ENCODE measurements around the gene MEF2A.

MEF2A gene

DNA sequence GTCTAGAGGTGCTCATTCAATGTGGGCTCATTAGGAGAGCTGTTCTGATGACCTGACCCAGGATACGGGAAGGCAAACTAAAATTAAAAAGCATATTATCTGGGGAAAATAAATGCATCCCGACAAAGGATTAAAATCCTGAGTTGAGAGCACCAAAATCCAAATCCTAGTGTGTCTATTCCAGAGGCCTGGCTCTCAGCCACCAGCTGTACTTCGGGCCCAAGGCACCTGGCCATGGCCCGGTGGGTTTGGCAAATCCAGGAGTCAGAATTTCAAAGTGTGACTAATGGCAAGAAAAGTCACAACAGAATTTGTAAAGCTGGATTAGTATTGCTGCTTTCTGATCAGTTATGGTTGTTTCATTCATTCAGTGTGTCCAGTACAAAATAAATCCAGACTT is 170.1 kb downstream of the MEF2A start:
- DNase-seq: no peak
- peaks cover 28% of the 10 kb centered on the region for H3K4me1 Mint-ChIP-seq

GRCh38 chr15:99736702-99737101 is 170.9 kb downstream of the MEF2A start:
- Mint-ChIP-seq H3K9me3 (peaks cover 4% of the 10 kb centered on the region), H3K36me3 (ENCODE audit: low read depth) (no peaks in the 10 kb centered on the region), H3K27me3 (ENCODE audit: low read depth, poor library complexity) (peaks cover 9% of the 10 kb centered on the region), H3K4me1 (peaks cover 20% of the 10 kb centered on the region), H3K27ac (no peak overlapping the region), H3K4me3 (no peak overlapping the region)
- no peak for DNase-seq
- TF ChIP-seq CTCF (IDR thresholded peaks at IDR 0.05): no peak

More for the DNA sequence above, 170.1 kb downstream of the MEF2A start:
- Mint-ChIP-seq H3K9me3 (peaks cover 4% of the 10 kb centered on the region), H3K27ac (no peak overlapping the region), H3K27me3 (ENCODE audit: low read depth, poor library complexity) (peaks cover 16% of the 10 kb centered on the region), H3K4me3 (no peak overlapping the region), H3K36me3 (ENCODE audit: low read depth) (no peaks in the 10 kb centered on the region)
- TF ChIP-seq CTCF (IDR thresholded peaks at IDR 0.05): no peak

DNA sequence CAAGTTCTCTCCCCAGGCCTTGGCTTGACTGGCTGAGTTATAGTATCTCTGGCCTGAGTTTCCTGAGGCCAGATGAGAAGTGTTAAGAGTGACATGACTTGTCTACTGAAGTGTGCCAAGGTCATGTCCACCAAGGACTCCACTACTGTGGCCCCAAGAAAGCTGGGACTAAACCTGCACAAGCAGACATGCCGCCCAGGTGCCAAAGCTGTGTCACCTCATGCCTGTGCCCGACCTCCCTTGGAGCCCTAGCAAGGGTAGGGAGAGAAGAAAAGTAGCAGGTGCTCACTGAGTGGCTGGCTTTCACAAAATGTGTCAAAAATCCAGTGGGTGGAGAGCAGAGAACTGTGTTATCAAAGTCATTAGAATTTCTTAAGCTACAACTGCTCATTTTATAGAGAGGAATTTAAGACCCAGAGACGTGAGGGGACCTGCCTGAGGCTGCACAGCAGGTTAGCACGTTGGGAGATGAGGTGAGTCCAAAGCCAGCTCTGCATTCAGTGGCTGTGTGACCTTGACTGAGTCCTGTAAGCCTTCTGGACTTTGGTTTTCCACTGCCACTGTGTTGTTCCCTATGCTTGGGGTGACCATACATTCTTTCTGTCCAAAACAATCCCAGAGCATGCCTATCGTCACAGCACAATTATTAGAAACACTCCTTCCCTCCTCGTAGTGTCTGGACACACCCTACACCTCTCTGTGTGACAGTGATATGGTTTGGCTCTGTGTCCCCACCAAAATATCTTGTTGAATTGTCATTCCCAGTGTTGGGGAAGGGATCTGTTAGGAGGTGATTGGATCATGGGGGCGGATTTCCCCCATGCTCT is 172.4 kb downstream of the MEF2A start:
- peaks cover 3% of the 10 kb centered on the region for H3K27me3 Mint-ChIP-seq (ENCODE audit: low read depth, poor library complexity)
- DNase-seq: no peak
- H3K36me3 Mint-ChIP-seq (ENCODE audit: low read depth): no peaks in the 10 kb centered on the region
- no peak for TF ChIP-seq CTCF (IDR thresholded peaks at IDR 0.05)
- no peak overlapping the region for H3K4me3 Mint-ChIP-seq
- peaks cover 11% of the 10 kb centered on the region for H3K4me1 Mint-ChIP-seq
- H3K27ac Mint-ChIP-seq: no peak overlapping the region
- H3K9me3 Mint-ChIP-seq: peaks cover 4% of the 10 kb centered on the region

- H3K4me1 Mint-ChIP-seq: peaks cover 6% of the 10 kb centered on the region
- DNase-seq: no peak
- H3K9me3 Mint-ChIP-seq: peaks cover 7% of the 10 kb centered on the region
- H3K27ac Mint-ChIP-seq: no peak overlapping the region
- TF ChIP-seq CTCF (IDR thresholded peaks at IDR 0.05): no peak
- H3K36me3 Mint-ChIP-seq (ENCODE audit: low read depth): no peaks in the 10 kb centered on the region
- no peak overlapping the region for H3K4me3 Mint-ChIP-seq
- peaks cover 10% of the 10 kb centered on the region for H3K27me3 Mint-ChIP-seq (ENCODE audit: low read depth, poor library complexity)
Measured at GRCh38 chr15:99741835-99742234, 176.1 kb downstream of the MEF2A start.

DNA sequence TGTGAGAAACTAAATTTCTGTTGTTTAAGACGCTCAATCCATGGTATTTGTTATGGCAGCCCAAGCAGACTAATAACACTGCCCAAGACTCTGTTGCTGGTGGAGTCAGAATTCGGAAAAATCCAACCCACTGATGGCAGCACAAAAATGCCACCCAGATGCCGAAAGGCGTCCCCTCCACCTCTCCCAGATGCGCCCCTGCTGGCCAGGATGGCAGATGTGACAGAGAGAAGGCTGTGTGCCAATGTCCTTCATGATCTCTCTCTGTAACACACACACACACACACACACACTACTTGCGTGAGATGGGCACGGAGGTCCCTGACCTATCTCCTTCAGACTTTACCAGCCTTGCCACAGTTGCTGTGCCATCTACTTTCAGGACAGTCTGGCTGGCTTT is 178.4 kb downstream of the MEF2A start:
- peaks cover 6% of the 10 kb centered on the region for H3K4me1 Mint-ChIP-seq
- TF ChIP-seq CTCF (IDR thresholded peaks at IDR 0.05): no peak
- H3K27me3 Mint-ChIP-seq (ENCODE audit: low read depth, poor library complexity): peaks cover 17% of the 10 kb centered on the region
- no peak overlapping the region for H3K4me3 Mint-ChIP-seq
- H3K36me3 Mint-ChIP-seq (ENCODE audit: low read depth): no peaks in the 10 kb centered on the region
- DNase-seq: no peak
- H3K9me3 Mint-ChIP-seq: peaks cover 7% of the 10 kb centered on the region
- no peak overlapping the region for H3K27ac Mint-ChIP-seq

Measured in nephron progenitor cell (in vitro differentiated cells).